Left ventricle myocardium inferior (tissue), 1 donor: ENCODE measurements around the gene ARHGEF10L. TPM values are rescaled to one million over a fixed set of nuclear protein-coding genes. Genes with fewer than 3 reads are reported as not detected.

Experiments
- DNase-seq: peaks from one replicate; pipeline ENCODE4 v3.0.0-alpha.2; 2020
- H3K27ac ChIP-seq: fragments of 200-600 bp; replicated peaks from 2 replicates; pipeline ENCODE4 v1.8.0; 2021
- H3K27me3 ChIP-seq: fragments of 200-600 bp; 2 replicates; pipeline ENCODE4 v1.8.0; 2021; ENCODE audit warnings: low read depth
- H3K36me3 ChIP-seq: fragments of 200-600 bp; 2 replicates; pipeline ENCODE4 v1.8.0; 2021
- H3K4me1 ChIP-seq: fragments of 200-600 bp; 2 replicates; pipeline ENCODE4 v1.8.0; 2021
- H3K4me3 ChIP-seq: fragments of 200-600 bp; 2 replicates; pipeline ENCODE4 v1.8.0; 2021; ENCODE audit warnings: mild to moderate bottlenecking, moderate library complexity
- H3K9me3 ChIP-seq: fragments of 200-600 bp; replicated peaks from 2 replicates; pipeline ENCODE4 v1.8.0; 2021
- CTCF ChIP-seq: fragments of 200-600 bp; IDR thresholded peaks from 2 replicates; pipeline ENCODE4 v1.8.0; 2021; ENCODE audit warnings: antibody characterized with exemption, mild to moderate bottlenecking, borderline replicate concordance
- intact Hi-C: fragments of 100-400 bp; cut with micrococcal nuclease; formaldehyde crosslinking; loops from one replicate; pipeline ENCODE4 v1.11.0; 2022
- total RNA-seq: library from RNA; stranded (reverse); fragmentation: NEBNext Ultra II Directional; extraction: Animal tissue kit (Norgen Biotek cat#: 25700); gene quantifications from one replicate; pipeline ENCODE4 v1.2.1, GENCODE V29; 2021
- donor health status: DM: no; HTN: yes; CAD: no; lungs with severe emphysema.

Gene ARHGEF10L
- total RNA-seq, 1 donor from 2014 or later = 59.1 TPM

GRCh38 chr1:17711577-17711910 lies 172.0 kb downstream of the ARHGEF10L start:
- intact Hi-C loops = no loop called here
- Histone ChIP-seq H3K36me3 (no peaks in the 10 kb centered on the region), H3K27me3 (peaks cover 14% of the 10 kb centered on the region), H3K27ac (no peak overlapping the region), H3K4me3 (no peak overlapping the region), H3K4me1 (peaks cover 8% of the 10 kb centered on the region), H3K9me3 (peaks cover 23% of the 10 kb centered on the region)
- no peak for DNase-seq
- no peak for TF ChIP-seq CTCF

GRCh38 chr1:17711941-17712340 lies 172.4 kb downstream of the ARHGEF10L start:
- intact Hi-C loops = no loop called here
- Histone ChIP-seq H3K27me3 (peaks cover 10% of the 10 kb centered on the region), H3K36me3 (no peaks in the 10 kb centered on the region), H3K27ac (no peak overlapping the region), H3K4me1 (peaks cover 8% of the 10 kb centered on the region), H3K4me3 (no peak overlapping the region), H3K9me3 (peaks cover 23% of the 10 kb centered on the region)
- no peak for DNase-seq
- no peak for TF ChIP-seq CTCF

GRCh38 chr1:17713993-17714392 lies 174.5 kb downstream of the ARHGEF10L start:
- H3K4me3 ChIP-seq = no peak overlapping the region
- TF ChIP-seq CTCF = no peak
- intact Hi-C loops = no loop called here
- H3K27me3 ChIP-seq = no peaks in the 10 kb centered on the region
- no peak overlapping the region for H3K27ac ChIP-seq
- H3K4me1 ChIP-seq = peaks cover 8% of the 10 kb centered on the region
- no peak for DNase-seq
- peaks cover 23% of the 10 kb centered on the region for H3K9me3 ChIP-seq
- no peaks in the 10 kb centered on the region for H3K36me3 ChIP-seq

- no peak for DNase-seq
- H3K4me1 ChIP-seq = no peaks in the 10 kb centered on the region
- TF ChIP-seq CTCF = no peak
Observed at GRCh38 chr1:17717594-17718535, 178.4 kb downstream of the ARHGEF10L start.

GRCh38 chr1:17719874-17720273 lies 180.4 kb downstream of the ARHGEF10L start:
- DNase-seq = no peak
- no peak overlapping the region for H3K4me3 ChIP-seq
- H3K27ac ChIP-seq = no peak overlapping the region
- TF ChIP-seq CTCF = no peak
- no peaks in the 10 kb centered on the region for H3K9me3 ChIP-seq
- peaks cover 28% of the 10 kb centered on the region for H3K27me3 ChIP-seq
- H3K36me3 ChIP-seq = no peaks in the 10 kb centered on the region
- no peaks in the 10 kb centered on the region for H3K4me1 ChIP-seq
- intact Hi-C loops = no loop called here

More at GRCh38 chr1:17717594-17718535, 178.4 kb downstream of the ARHGEF10L start:
- no peak overlapping the region for H3K27ac ChIP-seq
- H3K4me3 ChIP-seq = no peak overlapping the region
- intact Hi-C loops = no loop called here
- no peaks in the 10 kb centered on the region for H3K9me3 ChIP-seq
- no peaks in the 10 kb centered on the region for H3K36me3 ChIP-seq
- peaks cover 14% of the 10 kb centered on the region for H3K27me3 ChIP-seq
